GM18907 (cell line): ENCODE results near the gene PARD3B.
A peak's percentile ranks its signal among the peaks of the same experiment; 100 is the strongest.

Source experiments
- ATAC-seq: cut with Tn5 transposase; IDR thresholded peaks from one replicate; pipeline ENCODE4 v1.9.1; 2021; ENCODE audit warnings: mild to moderate bottlenecking, moderate library complexity; ENCODE audit not compliant: unreplicated experiment

Gene PARD3B

GRCh38 chr2:205089958-205090357 is 544.7 kb downstream of the PARD3B start:
- ATAC-seq = no peak

GRCh38 chr2:205091411-205091810 is 546.1 kb downstream of the PARD3B start:
- no peak for ATAC-seq

- ATAC-seq = no peak
Observed at GRCh38 chr2:205094031-205094430, 548.8 kb downstream of the PARD3B start.

- ATAC-seq = no peak
Observed at GRCh38 chr2:205103699-205104098, 558.4 kb downstream of the PARD3B start.

- no peak for ATAC-seq
Observed at GRCh38 chr2:205107810-205108209, 562.5 kb downstream of the PARD3B start.

GRCh38 chr2:205115511-205115910 is 570.2 kb downstream of the PARD3B start:
- no peak for ATAC-seq

GRCh38 chr2:205117125-205117524 is 571.9 kb downstream of the PARD3B start:
- no peak for ATAC-seq

GRCh38 chr2:205119136-205119535 is 573.9 kb downstream of the PARD3B start:
- no peak for ATAC-seq

GRCh38 chr2:205128726-205129125 is 583.5 kb downstream of the PARD3B start:
- no peak for ATAC-seq

- ATAC-seq = no peak
Observed at GRCh38 chr2:205129531-205129930, 584.3 kb downstream of the PARD3B start.

GRCh38 chr2:205130111-205130829 is 585.0 kb downstream of the PARD3B start:
- ATAC-seq = no peak

GRCh38 chr2:205133544-205133943 is 588.3 kb downstream of the PARD3B start:
- ATAC-seq = no peak

- no peak for ATAC-seq
Observed at GRCh38 chr2:205138735-205139134, 593.5 kb downstream of the PARD3B start.

GRCh38 chr2:205139822-205140463 is 594.7 kb downstream of the PARD3B start:
- peak; percentile 86 for ATAC-seq

- no peak for ATAC-seq
Observed at GRCh38 chr2:205141381-205141780, 596.1 kb downstream of the PARD3B start.

GRCh38 chr2:205145888-205146287 is 600.6 kb downstream of the PARD3B start:
- ATAC-seq = no peak

- no peak for ATAC-seq
Observed at GRCh38 chr2:205148755-205149154, 603.5 kb downstream of the PARD3B start.

- no peak for ATAC-seq
Observed at GRCh38 chr2:205156457-205156856, 611.2 kb downstream of the PARD3B start.

- no peak for ATAC-seq
Observed at GRCh38 chr2:205158404-205158803, 613.1 kb downstream of the PARD3B start.

GRCh38 chr2:205161156-205161839 is 616.0 kb downstream of the PARD3B start:
- no peak for ATAC-seq

GRCh38 chr2:205166745-205167144 is 621.5 kb downstream of the PARD3B start:
- no peak for ATAC-seq

GRCh38 chr2:205169012-205169411 is 623.7 kb downstream of the PARD3B start:
- ATAC-seq = no peak
